ENCODE results near the gene KNOP1.

DNA sequence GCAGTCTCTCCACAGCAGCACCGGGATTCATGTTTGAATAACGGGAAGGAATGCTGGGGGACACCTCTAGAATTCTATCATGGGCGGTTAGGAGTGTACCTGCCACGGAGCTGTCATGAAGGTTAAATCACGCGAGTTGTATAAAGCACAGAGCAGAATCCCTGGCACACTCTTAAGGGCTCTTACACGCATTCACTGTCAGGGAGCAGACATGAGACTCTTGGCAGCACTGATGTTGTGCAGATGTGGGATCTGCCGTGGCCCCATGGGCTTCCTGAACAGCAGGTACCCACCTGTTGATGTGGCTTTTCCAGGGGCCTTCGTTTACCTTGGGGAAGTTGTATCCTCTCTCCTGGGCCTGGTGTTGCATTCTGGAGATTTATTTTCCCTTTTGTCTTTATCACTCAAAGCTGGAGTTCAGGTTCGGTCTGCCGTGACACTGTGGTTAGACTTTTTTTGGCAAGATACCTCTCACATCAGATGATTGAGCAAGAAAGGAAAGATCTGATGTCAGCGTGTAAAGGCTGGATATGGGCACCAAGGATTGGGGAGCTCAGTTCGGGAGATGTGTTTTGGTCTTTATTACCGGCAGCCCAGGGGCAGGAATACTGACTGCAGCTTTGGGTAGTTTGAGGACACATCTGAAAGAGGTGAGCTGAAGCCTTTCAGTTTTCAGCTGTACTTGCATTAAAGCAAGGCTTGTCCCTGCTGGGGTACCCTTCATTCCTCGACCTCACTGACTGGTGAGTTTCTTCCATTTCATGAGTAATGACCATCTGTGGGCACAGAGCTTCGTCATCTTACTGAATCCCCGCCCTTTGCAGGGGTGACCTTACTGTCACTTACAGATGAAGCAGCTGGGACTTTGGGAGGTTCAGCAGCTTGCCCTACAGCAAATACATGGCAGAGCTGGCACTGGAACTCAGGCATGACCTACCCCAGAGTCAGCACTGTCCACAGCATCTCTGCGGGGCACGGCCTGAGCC, 19.3 kb downstream of the KNOP1 start:
- TF ChIP-seq, protein P1, sequence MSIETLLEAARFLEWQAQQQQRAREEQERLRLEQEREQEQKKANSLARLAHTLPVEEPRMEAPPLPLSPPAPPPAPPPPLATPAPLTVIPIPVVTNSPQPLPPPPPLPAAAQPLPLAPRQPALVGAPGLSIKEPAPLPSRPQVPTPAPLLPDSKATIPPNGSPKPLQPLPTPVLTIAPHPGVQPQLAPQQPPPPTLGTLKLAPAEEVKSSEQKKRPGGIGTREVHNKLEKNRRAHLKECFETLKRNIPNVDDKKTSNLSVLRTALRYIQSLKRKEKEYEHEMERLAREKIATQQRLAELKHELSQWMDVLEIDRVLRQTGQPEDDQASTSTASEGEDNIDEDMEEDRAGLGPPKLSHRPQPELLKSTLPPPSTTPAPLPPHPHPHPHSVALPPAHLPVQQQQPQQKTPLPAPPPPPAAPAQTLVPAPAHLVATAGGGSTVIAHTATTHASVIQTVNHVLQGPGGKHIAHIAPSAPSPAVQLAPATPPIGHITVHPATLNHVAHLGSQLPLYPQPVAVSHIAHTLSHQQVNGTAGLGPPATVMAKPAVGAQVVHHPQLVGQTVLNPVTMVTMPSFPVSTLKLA (IDR thresholded peaks at IDR 0.05): no peak
- TF ChIP-seq HIVEP1 (CRISPR knock-in tag; IDR thresholded peaks at IDR 0.05): no peak
- no peak for TF ChIP-seq ZSCAN22 (CRISPR knock-in tag; IDR thresholded peaks at IDR 0.05)

Measured in HepG2 (cell line).